IMR-90 (cell line): ENCODE data around the gene KLHL29. TPM values are rescaled to one million over a fixed set of nuclear protein-coding genes. Genes with fewer than 3 reads are reported as not detected.

Experiments used
- ATAC-seq: fragments of 200-7000 bp; cut with Tn5 transposase; 2 replicates; pipeline ENCODE4 v1.9.1; 2020; ENCODE audit warnings: low read depth, mild to moderate bottlenecking, moderate library complexity
- BruUV-seq: library from RNA; stranded (reverse); fragments of 400-500 nt; replicated peaks from 2 replicates; lab custom pipeline; 2021; lab: Mats Ljungman, UMichigan
- CTCF ChIA-PET: fragments of 300-600 bp; formaldehyde crosslinking; extraction: SDS; loops from one replicate; lab custom pipeline; 2021; ENCODE audit warnings: antibody characterized with exemption; lab: Yijun Ruan, JAX
- POLR2A ChIA-PET: fragments of 300-600 bp; sonication (Branson Sonifier 250); formaldehyde crosslinking; loops from one replicate; lab custom pipeline; 2022; ENCODE audit warnings: antibody characterized with exemption; ENCODE audit not compliant: unreplicated experiment; lab: Charles Lee
- DNase-seq: peaks from one replicate; pipeline ENCODE4 v3.0.0; 2013
- H2AFZ ChIP-seq: replicated peaks from 2 replicates; pipeline ENCODE3; 2013; ENCODE audit warnings: low read length, mild to moderate bottlenecking; ENCODE audit not compliant: poor library complexity
- H2AK5ac ChIP-seq: 2 replicates; pipeline ENCODE4 v1.6.1; 2013; ENCODE audit warnings: low read depth, low read length, inconsistent platforms
- H2AK9ac ChIP-seq: replicated peaks from 2 replicates; pipeline ENCODE3; 2013; ENCODE audit warnings: mild to moderate bottlenecking, low read depth, low read length, moderate library complexity; ENCODE audit not compliant: poor library complexity
- H2BK120ac ChIP-seq: 2 replicates; pipeline ENCODE4 v1.6.1; 2013; ENCODE audit warnings: low read depth, low read length, inconsistent platforms
- H2BK15ac ChIP-seq: 3 replicates; pipeline ENCODE4 v1.6.1; 2013; ENCODE audit warnings: low read depth, low read length, inconsistent platforms
- H2BK20ac ChIP-seq: 2 replicates; pipeline ENCODE4 v1.6.1; 2013; ENCODE audit warnings: low read depth, mild to moderate bottlenecking, inconsistent platforms, low read length, moderate library complexity
- H2BK5ac ChIP-seq: 2 replicates; pipeline ENCODE4 v1.6.1; 2013; ENCODE audit warnings: mild to moderate bottlenecking, low read depth, low read length, inconsistent platforms; ENCODE audit not compliant: poor library complexity, severe bottlenecking
- H3K14ac ChIP-seq: replicated peaks from 2 replicates; pipeline ENCODE4 v1.6.1; 2013; ENCODE audit warnings: low read depth, low read length, inconsistent platforms
- H3K18ac ChIP-seq: 2 replicates; pipeline ENCODE4 v1.6.1; 2013; ENCODE audit warnings: low read depth, low read length, control low read depth
- H3K23ac ChIP-seq: 2 replicates; pipeline ENCODE4 v1.6.1; 2013; ENCODE audit warnings: low read depth, low read length, inconsistent platforms
- H3K27ac ChIP-seq: 2 replicates; pipeline ENCODE4 v1.5.1; 2013; ENCODE audit warnings: mild to moderate bottlenecking, control low read depth, low read length; ENCODE audit not compliant: insufficient read depth
- H3K27me3 ChIP-seq: 2 replicates; pipeline ENCODE4 v1.6.1; 2013; ENCODE audit warnings: low read length; ENCODE audit not compliant: control insufficient read depth, insufficient read depth
- H3K36me3 ChIP-seq: 2 replicates; pipeline ENCODE4 v1.6.1; 2013; ENCODE audit warnings: low read length, mixed read lengths; ENCODE audit not compliant: control insufficient read depth, insufficient read depth
- H3K4ac ChIP-seq: 2 replicates; pipeline ENCODE4 v1.6.1; 2013; ENCODE audit warnings: low read depth, low read length, inconsistent platforms
- H3K4me1 ChIP-seq: 2 replicates; pipeline ENCODE4 v1.6.1; 2013; ENCODE audit warnings: low read length, mixed read lengths; ENCODE audit not compliant: control insufficient read depth, insufficient read depth
- H3K4me2 ChIP-seq: 2 replicates; pipeline ENCODE4 v1.6.1; 2013; ENCODE audit warnings: low read depth, mild to moderate bottlenecking, control low read depth, low read length, moderate library complexity
- H3K4me3 ChIP-seq: 2 replicates; pipeline ENCODE4 v1.5.1; 2013; ENCODE audit warnings: low read depth, mild to moderate bottlenecking, control low read depth, low read length, moderate library complexity; ENCODE audit not compliant: insufficient read depth
- H3K56ac ChIP-seq: 2 replicates; pipeline ENCODE4 v1.6.1; 2013; ENCODE audit warnings: low read length, inconsistent platforms; ENCODE audit not compliant: insufficient read depth; ENCODE audit errors: extremely low read depth
- H3K79me1 ChIP-seq, 2 experiments: 2 replicates each; pipeline ENCODE4 v1.6.1; 2013; ENCODE audit warnings: low read length in 2 of 2, inconsistent platforms in 1 of 2, low read depth in 1 of 2
- H3K9ac ChIP-seq: 2 replicates; pipeline ENCODE4 v1.6.1; 2013; ENCODE audit warnings: low read depth, low read length, control low read depth
- H3K9me1 ChIP-seq: 2 replicates; pipeline ENCODE4 v1.6.1; 2013; ENCODE audit warnings: low read length, inconsistent platforms; ENCODE audit not compliant: insufficient read depth
- H3K9me3 ChIP-seq: 2 replicates; pipeline ENCODE4 v1.6.1; 2013; ENCODE audit warnings: low read length; ENCODE audit not compliant: control insufficient read depth, insufficient read depth
- H4K20me1 ChIP-seq: 2 replicates; pipeline ENCODE4 v1.6.1; 2013; ENCODE audit warnings: low read length, inconsistent platforms; ENCODE audit not compliant: insufficient read depth
- H4K5ac ChIP-seq: 2 replicates; pipeline ENCODE4 v1.6.1; 2013; ENCODE audit warnings: mild to moderate bottlenecking, low read depth, low read length, control low read depth
- H4K8ac ChIP-seq, 2 experiments: 2 replicates each; pipeline ENCODE4 v1.6.1; 2013; ENCODE audit warnings: low read depth in 2 of 2, low read length in 2 of 2, control low read depth in 1 of 2, inconsistent platforms in 1 of 2
- H4K91ac ChIP-seq: 2 replicates; pipeline ENCODE4 v1.6.1; 2013; ENCODE audit warnings: low read depth, low read length, inconsistent platforms; ENCODE audit not compliant: insufficient read depth
- BHLHE40 ChIP-seq: fragments of 150-350 bp; IDR thresholded peaks from 2 replicates; pipeline ENCODE4 v1.6.1; 2016; ENCODE audit warnings: mild to moderate bottlenecking, low read depth, low read length
- CEBPB ChIP-seq: IDR thresholded peaks from 2 replicates; pipeline ENCODE4 v1.6.1; 2012; ENCODE audit warnings: low read depth, low read length, improper control_type of control experiment
- CHD1 ChIP-seq: IDR thresholded peaks from 2 replicates; pipeline ENCODE4 v1.6.1; 2012; ENCODE audit warnings: low read depth, low read length, improper control_type of control experiment
- FOS ChIP-seq: fragments of 150-350 bp; IDR thresholded peaks from 2 replicates; pipeline ENCODE4 v1.6.1; 2016; ENCODE audit warnings: low read depth, low read length
- MAFK ChIP-seq: IDR thresholded peaks from 2 replicates; pipeline ENCODE4 v1.6.1; 2012; ENCODE audit warnings: low read depth, low read length, improper control_type of control experiment
- MAZ ChIP-seq: IDR thresholded peaks from 2 replicates; pipeline ENCODE4 v1.6.1; 2012; ENCODE audit warnings: low read depth, mild to moderate bottlenecking, low read length, improper control_type of control experiment, moderate library complexity, borderline replicate concordance
- MXI1 ChIP-seq: IDR thresholded peaks from 2 replicates; pipeline ENCODE4 v1.6.1; 2012; ENCODE audit warnings: low read depth, mild to moderate bottlenecking, low read length, moderate library complexity, borderline replicate concordance
- NFE2L2 ChIP-seq: fragments of 150-350 bp; IDR thresholded peaks from 2 replicates; pipeline ENCODE4 v1.6.1; 2016; ENCODE audit warnings: low read depth, mild to moderate bottlenecking, low read length
- POLR2A ChIP-seq: IDR thresholded peaks from 2 replicates; pipeline ENCODE4 v1.6.1; 2012; ENCODE audit warnings: mild to moderate bottlenecking, low read depth, low read length
- RAD21 ChIP-seq: IDR thresholded peaks from 2 replicates; pipeline ENCODE4 v1.6.1; 2012; ENCODE audit warnings: low read length, improper control_type of control experiment
- RCOR1 ChIP-seq: IDR thresholded peaks from 2 replicates; pipeline ENCODE4 v1.6.1; 2012; ENCODE audit warnings: mild to moderate bottlenecking, low read length, improper control_type of control experiment; ENCODE audit not compliant: insufficient replicate concordance
- RFX5 ChIP-seq: IDR thresholded peaks from 2 replicates; pipeline ENCODE4 v1.8.0; 2012; ENCODE audit warnings: low read depth, mild to moderate bottlenecking, low read length, moderate library complexity
- SMC3 ChIP-seq: fragments of 150-350 bp; IDR thresholded peaks from 2 replicates; pipeline ENCODE4 v1.6.1; 2016; ENCODE audit warnings: low read depth, mild to moderate bottlenecking, antibody characterized with exemption, low read length, moderate library complexity
- WGBS, 2 experiments: methylation state at CpG; one replicate each; pipeline versions ENCODE4 v1.1.5 to v1.1.7; 2013; ENCODE audit warnings: missing lambda C conversion rate in 2 of 2; ENCODE audit not compliant: insufficient read length in 1 of 2; ENCODE audit errors: extremely low coverage in 2 of 2; 5-methylcytosine and 5-hydroxymethylcytosine counted together
- dilution Hi-C: fragments of 300-500 bp; cut with HindIII; formaldehyde crosslinking; loops from one replicate; pipeline ENCODE4 v1.14.3; 2018; ENCODE audit warnings: low sequenced_read_pairs; ENCODE audit not compliant: unreplicated experiment
- in situ Hi-C: fragments of 300-500 bp; cut with MboI; formaldehyde crosslinking; loops from 3 replicates; pipeline ENCODE4 v1.14.3; 2019; ENCODE audit warnings: low sequenced_read_pairs, inconsistent platforms, mixed read lengths
- intact Hi-C: fragments of 100-400 bp; cut with micrococcal nuclease; formaldehyde crosslinking; loops from 2 replicates; pipeline ENCODE4 v1.10.0; 2022
- polyA plus RNA-seq, 3 experiments: library from polyadenylated mRNA; depleted of rRNA; stranded (reverse); fragments of >200 nt; gene quantifications; 2 replicates each; pipeline ENCODE4 v1.2.3, GENCODE V29; 2012; ENCODE audit warnings: low replicate concordance in 1 of 3
- total RNA-seq: library from RNA; depleted of rRNA; stranded (reverse); fragments of >200 nt; gene quantifications from 2 replicates; pipeline ENCODE4 v1.2.3, GENCODE V29; 2012
- TF ChIP-seq, protein P1 (sequence below): fragments of 150-350 bp; IDR thresholded peaks from 2 replicates; pipeline ENCODE4 v1.6.1; 2017; ENCODE audit warnings: mild to moderate bottlenecking, antibody characterized with exemption, low read length, low read depth
- TF ChIP-seq, protein P2 (sequence below): conservative IDR thresholded peaks from 2 replicates; pipeline ENCODE4 v1.5.1; 2012; ENCODE audit warnings: mild to moderate bottlenecking, low read depth, low read length, improper control_type of control experiment
- TF ChIP-seq, protein P3 (sequence below): fragments of 150-350 bp; IDR thresholded peaks from 2 replicates; pipeline ENCODE4 v1.6.1; 2016; ENCODE audit warnings: low read depth, mild to moderate bottlenecking, low read length, moderate library complexity, borderline replicate concordance

The KLHL29 gene
- total and polyA plus RNA-seq, 2 of the 4 experiments (the other 2 are of a cell fraction): 2.0 to 8.0 TPM

GRCh38 chr2:23510471-23510870 is 125.5 kb downstream of the KLHL29 start:
- DNase-seq: no peak
- ChIA-PET POLR2A (no interaction called here), CTCF (no interaction called here)
- Histone ChIP-seq H3K27ac (no peak overlapping the region), H2BK20ac (no peak overlapping the region), H3K4ac (no peak overlapping the region), H2BK15ac (no peak overlapping the region), H2AK9ac (no peak overlapping the region), H3K36me3 (no peaks in the 10 kb centered on the region), H3K27me3 (no peaks in the 10 kb centered on the region), H3K56ac (no peak overlapping the region), H3K4me1 (peaks cover 4% of the 10 kb centered on the region; the same call in 1 of the 2 replicates), H3K23ac (no peak overlapping the region), H3K4me3 (no peak overlapping the region), H3K9me3 (no peaks in the 10 kb centered on the region), H3K9ac (no peak overlapping the region), H4K20me1 (no peaks in the 10 kb centered on the region; the same call in 1 of the 2 replicates), H4K8ac (no peak overlapping the region), H3K9me1 (peaks cover 4% of the 10 kb centered on the region; the same call in 1 of the 2 replicates), H3K18ac (no peak overlapping the region), H3K14ac (no peak overlapping the region), H2AK5ac (no peak overlapping the region), H2BK120ac (no peak overlapping the region), H3K79me1 (peaks cover 0 to 3% of the 10 kb centered on the region in 2 experiments; a peak in 1 of 4 replicates), H3K4me2 (no peak overlapping the region), H2AFZ (no peak overlapping the region), H4K91ac (no peak overlapping the region), H2BK5ac (no peak overlapping the region), H4K5ac (no peak overlapping the region)
- dilution Hi-C loops (no loop called here), intact Hi-C loops (no loop called here), in situ Hi-C loops (no loop called here)
- WGBS, 2 experiments: 96% methylated on average over 4 of the region's 5 CpGs; no CpG with 5 or more reads in 1 of the 2 experiments
- TF ChIP-seq SMC3 (no peak), RFX5 (no peak), POLR2A (no peak), BHLHE40 (no peak), FOS (no peak), RAD21 (no peak), MAFK (no peak), RCOR1 (no peak), CEBPB (no peak), MXI1 (no peak), MAZ (no peak), CHD1 (no peak), NFE2L2 (no peak)
- TF ChIP-seq, protein P1, sequence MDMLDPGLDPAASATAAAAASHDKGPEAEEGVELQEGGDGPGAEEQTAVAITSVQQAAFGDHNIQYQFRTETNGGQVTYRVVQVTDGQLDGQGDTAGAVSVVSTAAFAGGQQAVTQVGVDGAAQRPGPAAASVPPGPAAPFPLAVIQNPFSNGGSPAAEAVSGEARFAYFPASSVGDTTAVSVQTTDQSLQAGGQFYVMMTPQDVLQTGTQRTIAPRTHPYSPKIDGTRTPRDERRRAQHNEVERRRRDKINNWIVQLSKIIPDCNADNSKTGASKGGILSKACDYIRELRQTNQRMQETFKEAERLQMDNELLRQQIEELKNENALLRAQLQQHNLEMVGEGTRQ: no peak
- TF ChIP-seq, protein P2, sequence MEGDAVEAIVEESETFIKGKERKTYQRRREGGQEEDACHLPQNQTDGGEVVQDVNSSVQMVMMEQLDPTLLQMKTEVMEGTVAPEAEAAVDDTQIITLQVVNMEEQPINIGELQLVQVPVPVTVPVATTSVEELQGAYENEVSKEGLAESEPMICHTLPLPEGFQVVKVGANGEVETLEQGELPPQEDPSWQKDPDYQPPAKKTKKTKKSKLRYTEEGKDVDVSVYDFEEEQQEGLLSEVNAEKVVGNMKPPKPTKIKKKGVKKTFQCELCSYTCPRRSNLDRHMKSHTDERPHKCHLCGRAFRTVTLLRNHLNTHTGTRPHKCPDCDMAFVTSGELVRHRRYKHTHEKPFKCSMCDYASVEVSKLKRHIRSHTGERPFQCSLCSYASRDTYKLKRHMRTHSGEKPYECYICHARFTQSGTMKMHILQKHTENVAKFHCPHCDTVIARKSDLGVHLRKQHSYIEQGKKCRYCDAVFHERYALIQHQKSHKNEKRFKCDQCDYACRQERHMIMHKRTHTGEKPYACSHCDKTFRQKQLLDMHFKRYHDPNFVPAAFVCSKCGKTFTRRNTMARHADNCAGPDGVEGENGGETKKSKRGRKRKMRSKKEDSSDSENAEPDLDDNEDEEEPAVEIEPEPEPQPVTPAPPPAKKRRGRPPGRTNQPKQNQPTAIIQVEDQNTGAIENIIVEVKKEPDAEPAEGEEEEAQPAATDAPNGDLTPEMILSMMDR: no peak
- TF ChIP-seq, protein P3, sequence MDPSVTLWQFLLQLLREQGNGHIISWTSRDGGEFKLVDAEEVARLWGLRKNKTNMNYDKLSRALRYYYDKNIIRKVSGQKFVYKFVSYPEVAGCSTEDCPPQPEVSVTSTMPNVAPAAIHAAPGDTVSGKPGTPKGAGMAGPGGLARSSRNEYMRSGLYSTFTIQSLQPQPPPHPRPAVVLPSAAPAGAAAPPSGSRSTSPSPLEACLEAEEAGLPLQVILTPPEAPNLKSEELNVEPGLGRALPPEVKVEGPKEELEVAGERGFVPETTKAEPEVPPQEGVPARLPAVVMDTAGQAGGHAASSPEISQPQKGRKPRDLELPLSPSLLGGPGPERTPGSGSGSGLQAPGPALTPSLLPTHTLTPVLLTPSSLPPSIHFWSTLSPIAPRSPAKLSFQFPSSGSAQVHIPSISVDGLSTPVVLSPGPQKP: no peak
- ATAC-seq: no peak
- no TSS peak for BruUV-seq
